ENCODE data around the gene ZMYND12.
"Not testable (repeated sequence)": the region's sequence is repeated elsewhere in the genome, so short reads cannot be mapped to it uniquely, and the experiment has no call there.

Gene ZMYND12

DNA sequence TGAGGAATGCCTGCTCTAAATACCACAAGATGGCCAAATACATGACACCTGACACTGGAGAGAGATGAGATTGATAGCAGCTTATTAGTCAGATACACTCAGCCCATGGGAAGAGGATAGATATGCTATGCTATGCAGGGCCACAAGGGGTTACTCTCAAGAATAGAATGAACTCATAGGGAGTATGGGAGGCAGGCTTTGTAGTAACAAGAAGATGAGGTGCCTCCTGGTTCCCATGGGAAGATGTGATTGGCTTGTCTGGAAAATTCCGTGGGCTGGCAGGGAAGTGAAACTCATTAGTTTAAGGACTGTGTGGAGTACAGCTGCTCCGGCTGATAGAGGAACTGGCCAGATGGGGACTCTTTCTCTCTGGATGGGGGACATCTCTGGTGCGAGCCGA, 23.8 kb upstream of the ZMYND12 start:
- no peak overlapping the region for H3K27ac ChIP-seq
- TF ChIP-seq, protein P1, sequence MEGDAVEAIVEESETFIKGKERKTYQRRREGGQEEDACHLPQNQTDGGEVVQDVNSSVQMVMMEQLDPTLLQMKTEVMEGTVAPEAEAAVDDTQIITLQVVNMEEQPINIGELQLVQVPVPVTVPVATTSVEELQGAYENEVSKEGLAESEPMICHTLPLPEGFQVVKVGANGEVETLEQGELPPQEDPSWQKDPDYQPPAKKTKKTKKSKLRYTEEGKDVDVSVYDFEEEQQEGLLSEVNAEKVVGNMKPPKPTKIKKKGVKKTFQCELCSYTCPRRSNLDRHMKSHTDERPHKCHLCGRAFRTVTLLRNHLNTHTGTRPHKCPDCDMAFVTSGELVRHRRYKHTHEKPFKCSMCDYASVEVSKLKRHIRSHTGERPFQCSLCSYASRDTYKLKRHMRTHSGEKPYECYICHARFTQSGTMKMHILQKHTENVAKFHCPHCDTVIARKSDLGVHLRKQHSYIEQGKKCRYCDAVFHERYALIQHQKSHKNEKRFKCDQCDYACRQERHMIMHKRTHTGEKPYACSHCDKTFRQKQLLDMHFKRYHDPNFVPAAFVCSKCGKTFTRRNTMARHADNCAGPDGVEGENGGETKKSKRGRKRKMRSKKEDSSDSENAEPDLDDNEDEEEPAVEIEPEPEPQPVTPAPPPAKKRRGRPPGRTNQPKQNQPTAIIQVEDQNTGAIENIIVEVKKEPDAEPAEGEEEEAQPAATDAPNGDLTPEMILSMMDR (IDR thresholded peaks at IDR 0.05) = 0 out of 2 replicates have a peak, but pooled peaks have one; percentile 9
- no peak for TF ChIP-seq ZFX (IDR thresholded peaks at IDR 0.05; ENCODE audit: borderline replicate concordance)

DNA sequence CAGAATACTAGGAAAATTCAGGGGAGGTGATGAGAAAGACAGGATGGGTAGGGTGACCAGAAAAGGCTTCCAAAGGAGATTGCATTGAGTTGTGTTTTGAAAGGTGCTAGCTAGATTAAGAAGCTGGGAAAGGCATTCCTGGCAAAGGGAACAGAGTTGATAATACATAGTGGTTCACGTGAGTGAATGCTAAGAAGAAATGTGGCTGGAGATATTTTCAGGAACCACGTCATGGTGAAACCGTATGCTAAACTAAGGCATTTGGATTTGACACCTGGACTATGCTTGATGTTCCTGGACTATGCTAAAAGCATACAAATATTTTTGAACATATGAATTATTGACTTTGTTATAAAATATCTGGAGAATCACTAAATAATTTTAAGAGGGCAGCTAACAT, 22.0 kb upstream of the ZMYND12 start:
- no peak for TF ChIP-seq ZFX (IDR thresholded peaks at IDR 0.05; ENCODE audit: borderline replicate concordance)
- TF ChIP-seq, protein P1 (IDR thresholded peaks at IDR 0.05) = no peak
- no peak overlapping the region for H3K27ac ChIP-seq

DNA sequence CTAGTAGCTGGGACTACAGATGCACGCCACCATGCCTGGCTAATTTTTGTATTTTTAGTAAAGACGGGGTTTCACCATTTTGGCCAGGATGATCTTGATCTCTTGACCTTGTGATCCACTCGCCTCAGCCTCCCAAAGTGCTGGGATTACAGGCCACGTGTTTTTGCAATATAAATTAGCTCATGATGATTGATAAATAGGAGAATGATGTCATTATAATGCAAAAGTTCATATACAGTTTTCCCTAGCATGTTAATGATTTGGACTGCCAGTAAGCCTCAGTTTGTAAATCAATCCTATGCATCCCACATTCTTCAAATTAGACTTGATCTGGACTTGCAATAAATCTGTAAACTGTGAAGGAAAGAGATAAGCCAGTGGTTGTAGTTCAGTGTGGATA, 21.5 kb upstream of the ZMYND12 start:
- H3K27ac ChIP-seq = not testable (repeated sequence)

DNA sequence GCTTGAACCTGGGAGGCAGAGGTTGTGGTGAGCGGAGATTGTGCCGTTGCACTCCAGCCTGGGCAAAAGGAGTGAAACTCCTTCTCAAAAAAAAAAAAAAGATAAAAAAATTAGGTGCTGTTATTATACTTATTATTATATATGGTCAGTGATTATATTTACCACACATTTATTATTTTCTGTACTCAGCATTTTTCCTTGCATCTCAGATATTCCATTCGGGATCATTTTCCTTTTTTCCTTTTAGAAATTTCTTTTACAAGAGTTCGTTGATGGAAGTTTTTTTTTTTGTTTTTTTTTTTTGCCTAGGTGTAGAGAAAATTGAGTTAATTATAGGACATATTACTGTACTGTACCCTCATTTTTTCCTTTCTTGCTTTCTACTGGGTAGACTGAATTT, 20.8 kb upstream of the ZMYND12 start:
- no peak overlapping the region for H3K27ac ChIP-seq
- TF ChIP-seq, protein P1 (IDR thresholded peaks at IDR 0.05) = no peak
- no peak for TF ChIP-seq ZFX (IDR thresholded peaks at IDR 0.05; ENCODE audit: borderline replicate concordance)

DNA sequence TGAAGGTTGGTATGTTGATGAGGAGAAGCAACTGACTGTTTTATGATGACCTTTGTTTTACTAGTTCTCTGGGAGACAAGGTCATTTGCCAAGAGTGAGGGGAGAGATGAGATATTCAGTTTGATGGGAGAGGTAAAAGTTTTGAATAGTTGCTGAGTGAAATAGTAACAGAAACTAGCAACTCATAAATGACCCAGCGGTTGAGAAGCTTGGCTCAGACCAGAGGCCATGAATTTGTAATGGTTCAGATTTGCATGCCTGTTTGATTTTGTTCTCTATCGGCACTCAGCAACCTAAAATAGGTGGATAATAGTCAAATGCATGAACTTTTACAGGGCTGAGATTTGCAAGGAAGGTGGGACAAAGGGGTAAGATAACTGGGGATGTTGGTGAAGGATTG, 13.9 kb upstream of the ZMYND12 start:
- no peak overlapping the region for H3K27ac ChIP-seq
- TF ChIP-seq, protein P1 (IDR thresholded peaks at IDR 0.05) = no peak
- TF ChIP-seq ZFX (IDR thresholded peaks at IDR 0.05; ENCODE audit: borderline replicate concordance) = no peak

DNA sequence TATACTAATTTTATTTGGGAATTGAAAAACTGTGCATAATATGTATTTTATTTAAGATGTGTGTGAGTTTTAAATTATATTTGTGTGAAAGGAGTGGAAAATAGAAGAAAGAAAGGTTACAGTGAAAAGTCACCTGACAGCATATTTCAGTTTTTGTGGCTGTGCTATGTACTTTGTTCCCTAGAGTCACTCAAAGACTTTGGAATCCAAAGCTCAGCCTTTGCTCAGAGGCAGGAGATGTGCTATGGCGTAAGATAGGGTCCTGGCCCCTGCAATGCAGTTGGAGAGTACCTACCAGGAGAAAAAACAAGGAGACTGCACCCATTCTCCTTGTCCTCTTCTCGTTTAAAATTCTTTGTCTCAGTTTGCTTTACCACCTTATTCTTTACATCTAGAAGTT, 10.2 kb upstream of the ZMYND12 start:
- TF ChIP-seq, protein P1 (IDR thresholded peaks at IDR 0.05) = no peak
- no peak for TF ChIP-seq ZFX (IDR thresholded peaks at IDR 0.05; ENCODE audit: borderline replicate concordance)
- H3K27ac ChIP-seq = no peak overlapping the region

DNA sequence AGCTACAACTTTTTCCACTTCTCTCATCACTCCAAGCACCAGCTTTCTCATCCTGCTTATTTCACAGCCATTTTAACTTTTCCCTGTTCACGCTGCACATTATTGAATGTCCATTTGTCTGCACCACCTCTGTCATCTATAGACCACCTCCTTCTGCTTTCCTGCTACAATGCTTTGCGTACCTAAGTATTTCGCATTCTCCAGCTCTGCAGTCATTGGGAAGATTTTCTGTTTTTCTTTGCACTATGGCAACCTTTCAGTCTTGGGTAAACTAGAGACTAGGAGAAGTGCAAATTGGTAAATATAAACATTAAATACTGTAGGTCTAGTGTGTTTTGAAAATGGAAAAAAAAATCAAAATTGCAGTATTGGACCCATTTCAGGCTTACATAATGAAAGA, 8.1 kb upstream of the ZMYND12 start:
- H3K27ac ChIP-seq = no peak overlapping the region

More for the DNA sequence above, 8.1 kb upstream of the ZMYND12 start:
- no peak for TF ChIP-seq ZFX (IDR thresholded peaks at IDR 0.05; ENCODE audit: borderline replicate concordance)
- TF ChIP-seq, protein P1 (IDR thresholded peaks at IDR 0.05) = no peak

Measured in 22Rv1 (cell line).